Testis (tissue), 2 donors: ENCODE results near the gene HSPA14.

Experiments used
- CTCF ChIP-seq, 3 experiments: fragments of 450-650 bp in 2 of 3; fragments of 200-600 bp in 1 of 3; sonication (generic) in 1 of 3; IDR thresholded peaks; one replicate each; pipeline ENCODE4 v1.5.1; 2016 to 2019; ENCODE audit warnings: antibody characterized with exemption in 3 of 3, mild to moderate bottlenecking in 2 of 3, moderate library complexity in 1 of 3
- POLR2A ChIP-seq: fragments of 450-650 bp; IDR thresholded peaks from one replicate; pipeline ENCODE4 v1.6.1; 2017; ENCODE audit warnings: antibody characterized with exemption, mild to moderate bottlenecking, moderate library complexity

DNA sequence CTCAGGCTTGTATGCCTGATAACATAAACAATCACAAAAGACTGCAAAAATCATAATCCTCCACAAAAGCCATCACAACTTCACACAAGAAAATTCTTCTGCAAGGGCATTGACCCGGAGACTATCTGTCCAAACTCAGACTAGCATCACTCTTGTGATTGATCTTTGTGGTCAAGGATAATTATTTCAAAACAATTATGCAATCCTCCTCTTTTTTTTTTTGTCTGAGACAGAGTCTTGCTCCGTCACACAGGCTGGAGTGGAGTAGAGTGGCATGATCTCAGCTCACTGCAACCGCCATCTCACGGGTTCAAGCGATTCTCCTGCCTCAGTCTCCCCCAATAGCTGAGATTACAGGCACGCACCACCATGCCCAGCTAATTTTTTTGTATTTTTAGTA lies 22.4 kb upstream of the HSPA14 start:
- TF ChIP-seq POLR2A: no peak
- no peak for TF ChIP-seq CTCF (IDR thresholded peaks at IDR 0.05)
